Pulmonary artery endothelial cell (primary cell): ENCODE data around the gene BBOF1. TPM values are rescaled to one million over a fixed set of nuclear protein-coding genes. Genes with fewer than 3 reads are reported as not detected.

ENCODE experiments used
- DNase-seq: peaks from one replicate; pipeline ENCODE4 v3.0.0-alpha.2; 2011; ENCODE audit warnings: low read depth, low spot score
- total RNA-seq: library from RNA; depleted of rRNA; stranded (reverse); fragments of >200 nt; gene quantifications from 2 replicates; pipeline ENCODE4 v1.2.3, GENCODE V29; 2014

The BBOF1 gene
- total RNA-seq, 1 donor from 2014 or later = 1.9 TPM

DNA sequence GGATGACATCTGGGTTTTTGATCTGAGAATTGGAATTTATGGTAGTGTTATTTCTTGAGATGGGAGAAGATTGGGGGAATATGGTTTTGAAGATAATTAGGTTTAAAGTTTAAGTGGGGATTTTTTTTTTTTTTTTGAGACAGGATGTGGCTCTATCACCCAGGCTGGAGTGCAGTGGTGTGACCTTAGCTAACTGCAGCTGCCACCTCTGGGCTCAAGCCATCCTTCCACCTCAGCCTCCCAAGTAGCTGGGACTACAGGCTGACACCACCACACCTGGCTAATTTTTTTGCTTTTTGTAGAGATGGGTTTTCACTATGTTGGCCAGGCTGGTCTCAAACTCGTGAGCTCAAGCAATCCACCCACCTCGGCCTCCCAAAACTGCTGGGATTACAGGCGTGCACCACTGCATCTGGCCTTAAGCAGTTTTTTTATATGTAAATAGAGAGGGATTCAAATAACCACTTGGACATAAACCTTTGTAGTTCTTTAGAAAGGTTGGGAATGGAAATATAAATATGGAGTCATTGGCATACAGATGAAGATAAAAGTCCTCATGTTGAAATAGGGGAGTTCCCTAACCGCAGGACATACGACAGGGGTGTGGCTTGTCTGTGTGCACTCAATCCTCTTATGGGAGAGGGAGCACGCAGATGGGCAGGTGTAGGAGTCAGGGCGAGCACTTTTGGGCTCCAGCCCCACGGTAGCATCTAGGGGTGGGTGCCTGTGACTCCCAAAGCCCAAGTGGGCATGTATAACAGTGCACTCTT, 70.3 kb downstream of the BBOF1 start:
- no peak for DNase-seq

DNA sequence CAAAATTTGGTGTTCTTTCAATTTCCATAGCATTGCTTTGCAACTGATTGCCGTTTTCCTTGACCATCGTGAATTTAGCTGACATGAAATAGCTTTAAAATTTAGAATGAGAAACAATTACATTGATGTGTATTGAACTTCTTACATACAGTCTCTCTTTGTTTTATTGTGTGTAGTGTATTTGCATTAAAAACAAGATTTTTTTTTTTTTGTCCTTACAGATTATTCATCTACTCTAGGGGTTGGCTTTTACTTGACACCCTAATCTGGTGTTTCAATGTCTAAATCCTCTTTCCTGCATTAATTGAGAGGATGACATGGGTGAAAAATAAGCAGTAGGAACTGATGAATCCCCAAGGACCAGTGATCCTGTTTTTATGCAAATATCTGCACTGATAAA, 86.2 kb downstream of the BBOF1 start:
- no peak for DNase-seq

DNA sequence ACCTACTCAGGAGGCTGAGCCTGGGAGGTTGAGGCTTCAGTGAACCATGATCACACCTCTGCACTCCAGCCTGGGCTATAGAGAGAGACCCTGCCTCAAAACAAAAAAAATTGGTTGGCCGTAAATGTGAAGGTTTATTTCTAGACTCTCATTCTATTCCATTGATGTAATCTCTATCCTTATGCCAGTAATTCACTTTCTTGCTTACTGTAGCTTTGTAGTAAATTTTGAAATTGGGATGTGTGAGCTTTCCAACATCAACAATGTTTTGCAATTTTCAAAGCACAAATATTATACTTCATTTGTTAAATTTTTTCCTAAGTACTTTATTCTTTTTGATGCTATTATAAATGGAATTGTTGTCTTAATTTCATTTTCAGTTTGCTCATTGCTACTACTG, 90.2 kb downstream of the BBOF1 start:
- DNase-seq = no peak

DNA sequence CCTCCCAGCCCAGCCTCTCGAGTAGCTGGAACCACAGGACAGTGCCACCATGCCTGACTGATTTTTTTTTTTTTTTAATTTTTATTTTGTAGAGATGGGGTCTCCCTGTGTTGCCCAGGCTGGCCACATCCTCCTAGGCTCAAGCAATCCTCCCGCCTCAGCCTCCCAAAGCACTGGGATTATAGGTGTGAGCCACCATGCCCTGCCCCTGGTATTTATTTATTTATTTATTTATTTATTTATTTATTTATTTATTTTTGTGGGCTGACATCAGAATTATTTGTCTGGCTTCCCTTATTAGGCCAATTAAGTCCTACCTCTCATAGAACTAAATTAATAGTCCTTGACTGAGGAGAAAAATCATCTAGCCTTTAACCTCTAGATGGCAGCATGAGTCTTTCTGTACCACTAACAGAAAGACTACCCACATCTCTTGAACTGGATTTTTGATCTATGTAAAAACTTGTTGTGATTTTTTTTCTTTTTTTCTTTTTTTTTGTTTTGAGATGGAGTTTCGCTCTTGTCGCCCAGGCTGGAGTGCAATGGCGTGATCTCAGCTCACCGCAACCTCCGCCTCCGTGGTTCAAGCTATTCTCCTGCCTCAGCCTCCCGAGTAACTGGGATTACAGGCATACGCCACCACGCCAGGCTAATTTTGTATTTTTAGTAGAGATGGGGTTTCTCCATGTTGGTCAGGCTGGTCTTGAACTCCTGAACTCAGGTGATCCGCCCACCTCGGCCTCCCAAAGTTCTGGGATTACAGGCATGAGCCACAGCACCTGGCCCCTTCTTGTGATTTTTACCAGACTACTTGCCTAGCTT, 92.5 kb downstream of the BBOF1 start:
- peak; percentile 5 for DNase-seq

Other genes starting within 250 kb of the BBOF1 start
- gene PTGR2, start 167.5 kb upstream of the BBOF1 start, total RNA-seq = 1.9 TPM in 2 replicates
- gene ZNF410, start 132.5 kb upstream of the BBOF1 start, total RNA-seq = 56.8 and 67.2 TPM in 2 replicates
- 1.5 and 2.6 TPM in 2 replicates for gene FAM161B, start 69.3 kb upstream of the BBOF1 start, total RNA-seq
- gene COQ6, start 69.0 kb upstream of the BBOF1 start, total RNA-seq = 15.7 and 17.5 TPM in 2 replicates
- gene ENTPD5, start 61 bp upstream of the BBOF1 start, total RNA-seq = 9.9 and 12.7 TPM in 2 replicates
- 21.6 and 30.9 TPM in 2 replicates for gene ALDH6A1, start 65.1 kb downstream of the BBOF1 start, total RNA-seq
- 11.0 and 15.5 TPM in 2 replicates for gene LIN52, start 65.6 kb downstream of the BBOF1 start, total RNA-seq
- not detected in 2 replicates for gene VSX2, start 220.1 kb downstream of the BBOF1 start, total RNA-seq